Measurements from ENCODE around the gene MUSTN1. TPM values are rescaled to one million over a fixed set of nuclear protein-coding genes. Genes with fewer than 3 reads are reported as not detected.

The MUSTN1 gene
- total and polyA plus RNA-seq, 2 of the 13 experiments (the other 11 are each of a cell fraction or from before 2014, with no cell fraction given), result 0.84 to 1.4 TPM

- peaks cover 9 to 18% of the 10 kb centered on the region in 2 experiments; a peak in 3 of 5 replicates for H3K36me3 ChIP-seq (replicated peaks in 1 of 2; ENCODE audit: control insufficient read depth in 1 of 2, insufficient read depth in 2 of 2, low read length in 2 of 2)
- H3K4me3 ChIP-seq (replicated peaks in 1 of 3; ENCODE audit: insufficient read depth in 1 of 3, low read depth in 2 of 3, low read length in 3 of 3), result peak overlapping the region; percentile 59 to 76 (median 76); a peak in 5 of 6 replicates
- ChIA-PET POLR2A (interaction anchor here (0.9 to 10.9 kb wide), 13 partner anchors 12 to 366 kb away, joined by 3 to 466 read pairs (median 6); partner anchors contain the start of genes ITIH1, ITIH4, NEK4 and SPCS1), CTCF (ENCODE audit: low intra/inter-chr PET ratio, low total read pairs) (no interaction called here)
- no peaks in the 10 kb centered on the region for H3K27me3 ChIP-seq (ENCODE audit: control insufficient read depth in 1 of 2, insufficient read depth in 2 of 2, low read length in 2 of 2)
- peak overlapping the region; percentile 87 for H3K27ac ChIP-seq (ENCODE audit: extremely low read length, insufficient read depth, low read length)
- H3K9ac ChIP-seq (ENCODE audit: insufficient read depth, low read depth, low read length), result peak overlapping the region; percentile 75
- no peaks in the 10 kb centered on the region for H3K9me3 ChIP-seq (ENCODE audit: low read length)
- ATAC-seq (peak; percentile 28), FAIRE-seq (peak; percentile 18), DNase-seq (ENCODE audit: low spot score) (peak; percentile 32)
- H3K79me2 ChIP-seq (ENCODE audit: insufficient read depth, low read length), result peaks cover 4% of the 10 kb centered on the region
- in situ Hi-C loops (cut with HindIII; ENCODE audit: extremely low pct_ligation_motif_present, low pct_unique_long_range_greater_than_20kb) (no loop called here), intact Hi-C loops (cut with micrococcal nuclease; ENCODE audit: unreplicated experiment) (no loop called here)
- H3K4me2 ChIP-seq (ENCODE audit: low read depth, low read length), result peak overlapping the region; percentile 93
- no peak overlapping the region for H2AFZ ChIP-seq (ENCODE audit: low read length)
- no TSS peak for BruUV-seq (replicated peaks)
- WGBS (ENCODE audit: low lambda C conversion rate), result 3% methylated on average over 6 of the region's 9 CpGs
- no peaks in the 10 kb centered on the region for H4K20me1 ChIP-seq (ENCODE audit: insufficient read depth, low read length)
- peaks cover 100% of the 10 kb centered on the region for H3K4me1 ChIP-seq (ENCODE audit: insufficient read depth, low read length)
- TF ChIP-seq ZNF224 (CRISPR knock-in tag; IDR thresholded peaks at IDR 0.05) (peak; percentile 85; the same call in 1 of the 2 replicates), BRD4 (CRISPR knock-in tag; IDR thresholded peaks at IDR 0.05) (no peak), MXD3 (CRISPR knock-in tag; IDR thresholded peaks at IDR 0.05) (0 out of 2 replicates have a peak, but pooled peaks have one; percentile 6), ZHX2 (IDR thresholded peaks at IDR 0.05; ENCODE audit: low read depth) (no peak), ZHX2 (CRISPR knock-in tag; IDR thresholded peaks at IDR 0.05; ENCODE audit: borderline replicate concordance) (no peak), CEBPG (CRISPR knock-in tag; IDR thresholded peaks at IDR 0.05) (peak; percentile 20; the same call in 1 of the 2 replicates), ZNF652 (CRISPR knock-in tag; IDR thresholded peaks at IDR 0.05; ENCODE audit: borderline replicate concordance, low read depth) (no peak; the same call in 1 of the 2 replicates), ARNT2 (CRISPR knock-in tag; IDR thresholded peaks at IDR 0.05; ENCODE audit: low read depth) (0 out of 2 replicates have a peak, but pooled peaks have one; percentile 30), ETV5 (CRISPR knock-in tag; IDR thresholded peaks at IDR 0.05; ENCODE audit: borderline replicate concordance) (no peak; the same call in 1 of the 2 replicates), MATR3 (CRISPR knock-in tag; IDR thresholded peaks at IDR 0.05) (no peak), XRCC5 (optimal IDR thresholded peaks at IDR 0.05; ENCODE audit: low read length) (no peak), CHD4 (IDR thresholded peaks at IDR 0.05; ENCODE audit: borderline replicate concordance, low read length) (no peak), BRCA1 (CRISPR knock-in tag; IDR thresholded peaks at IDR 0.05) (0 out of 2 replicates have a peak, but pooled peaks have one; percentile 36), ZNF333 (CRISPR knock-in tag; IDR thresholded peaks at IDR 0.05; ENCODE audit: borderline replicate concordance) (0 out of 2 replicates have a peak, but pooled peaks have one; percentile 61), ZSCAN5A (CRISPR knock-in tag; IDR thresholded peaks at IDR 0.05; ENCODE audit: borderline replicate concordance) (no peak), KDM5A (IDR thresholded peaks at IDR 0.05; ENCODE audit: borderline replicate concordance, low read length) (0 out of 2 replicates have a peak, but pooled peaks have one; percentile 16)
These were observed 40.9 kb downstream of the MUSTN1 start for GRCh38 chr3:52793702-52794611.
